ENCODE data around the gene CLSTN3.

DNA sequence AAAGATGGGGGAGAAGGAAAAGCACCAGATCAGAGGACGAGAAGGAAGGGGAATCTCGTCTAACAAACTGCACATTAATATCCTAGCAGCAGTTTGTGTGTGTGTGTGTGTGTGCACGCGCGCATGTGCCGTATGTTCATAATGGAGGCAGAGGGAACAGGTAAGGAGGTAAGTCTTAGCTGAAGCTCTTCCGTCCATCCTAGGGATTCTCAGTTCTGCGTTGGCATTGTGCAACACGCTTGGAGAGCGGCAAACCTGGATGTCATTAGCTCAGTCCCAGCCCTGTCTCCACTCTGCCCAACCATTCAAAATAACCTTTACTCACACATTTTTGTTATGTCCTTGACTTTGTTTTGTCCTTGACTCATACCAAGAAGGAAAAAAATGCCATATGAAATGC lies 36.3 kb upstream of the CLSTN3 start:
- TF ChIP-seq FOSL1 (tag; conservative IDR thresholded peaks at IDR 0.05) = no peak
- no peak for TF ChIP-seq POLR2AphosphoS5 (IDR thresholded peaks at IDR 0.05; ENCODE audit: control insufficient read depth, insufficient read depth, low read depth, low read length)
- TF ChIP-seq, protein P1, sequence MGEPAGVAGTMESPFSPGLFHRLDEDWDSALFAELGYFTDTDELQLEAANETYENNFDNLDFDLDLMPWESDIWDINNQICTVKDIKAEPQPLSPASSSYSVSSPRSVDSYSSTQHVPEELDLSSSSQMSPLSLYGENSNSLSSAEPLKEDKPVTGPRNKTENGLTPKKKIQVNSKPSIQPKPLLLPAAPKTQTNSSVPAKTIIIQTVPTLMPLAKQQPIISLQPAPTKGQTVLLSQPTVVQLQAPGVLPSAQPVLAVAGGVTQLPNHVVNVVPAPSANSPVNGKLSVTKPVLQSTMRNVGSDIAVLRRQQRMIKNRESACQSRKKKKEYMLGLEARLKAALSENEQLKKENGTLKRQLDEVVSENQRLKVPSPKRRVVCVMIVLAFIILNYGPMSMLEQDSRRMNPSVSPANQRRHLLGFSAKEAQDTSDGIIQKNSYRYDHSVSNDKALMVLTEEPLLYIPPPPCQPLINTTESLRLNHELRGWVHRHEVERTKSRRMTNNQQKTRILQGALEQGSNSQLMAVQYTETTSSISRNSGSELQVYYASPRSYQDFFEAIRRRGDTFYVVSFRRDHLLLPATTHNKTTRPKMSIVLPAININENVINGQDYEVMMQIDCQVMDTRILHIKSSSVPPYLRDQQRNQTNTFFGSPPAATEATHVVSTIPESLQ (CRISPR knock-in tag; IDR thresholded peaks at IDR 0.05) = no peak

Data from K562 (cell line).